Skeletal muscle cell (primary cell): ENCODE results near the gene TLCD4.
"Not testable (repeated sequence)": the region's sequence is repeated elsewhere in the genome, so short reads cannot be mapped to it uniquely, and the experiment has no call there.

Experiments used
- DNase-seq: peaks from one replicate; pipeline ENCODE4 v3.0.0-alpha.2; 2010; ENCODE audit warnings: low read depth
- H3K4me3 ChIP-seq: 2 replicates; pipeline ENCODE4 v1.5.1; 2011; ENCODE audit warnings: low read depth, mild to moderate bottlenecking, control low read depth, low read length, moderate library complexity

TLCD4 gene

DNA sequence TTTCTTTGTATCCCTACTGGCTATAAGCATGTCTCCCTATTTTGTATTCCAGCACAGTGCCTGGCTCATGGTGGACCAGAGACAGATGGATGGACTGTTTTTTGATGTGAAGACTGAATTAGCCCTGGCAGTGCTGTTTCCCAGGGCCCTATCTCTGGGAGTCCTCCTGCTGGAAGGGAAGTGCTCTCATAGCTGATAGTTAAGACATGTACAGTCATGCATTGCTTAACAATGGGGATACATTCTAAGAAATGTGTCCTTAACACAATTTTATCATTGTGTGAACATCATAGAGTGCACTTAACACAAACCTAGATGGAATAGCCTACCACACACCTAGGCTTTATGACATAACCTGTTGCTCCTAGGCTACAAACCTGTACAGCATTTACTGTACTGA, 21.1 kb downstream of the TLCD4 start:
- DNase-seq = no peak
- no peak overlapping the region for H3K4me3 ChIP-seq

- DNase-seq = no peak
- no peak overlapping the region for H3K4me3 ChIP-seq
Measured at GRCh38 chr1:95139039-95139438, 21.9 kb downstream of the TLCD4 start.

DNA sequence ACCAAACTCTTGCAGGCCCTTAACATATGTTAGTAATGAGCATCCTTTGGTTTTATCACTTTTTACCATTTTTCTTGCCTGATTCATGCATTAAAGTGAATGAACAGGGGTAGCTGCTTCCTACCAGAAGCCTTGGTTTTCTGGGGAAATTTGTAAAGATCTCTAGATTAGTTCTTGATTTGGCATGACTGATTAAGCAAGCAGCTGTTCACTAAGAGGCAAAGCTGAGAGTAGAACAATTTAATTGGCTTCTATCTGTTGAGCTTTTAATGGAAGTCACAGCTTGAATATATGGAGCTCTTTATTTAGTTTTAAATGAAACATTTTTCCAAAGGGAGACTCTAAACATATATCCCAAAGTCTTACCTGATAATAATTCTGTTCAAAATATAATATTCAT, 23.6 kb downstream of the TLCD4 start:
- no peak for DNase-seq
- H3K4me3 ChIP-seq = no peak overlapping the region

DNA sequence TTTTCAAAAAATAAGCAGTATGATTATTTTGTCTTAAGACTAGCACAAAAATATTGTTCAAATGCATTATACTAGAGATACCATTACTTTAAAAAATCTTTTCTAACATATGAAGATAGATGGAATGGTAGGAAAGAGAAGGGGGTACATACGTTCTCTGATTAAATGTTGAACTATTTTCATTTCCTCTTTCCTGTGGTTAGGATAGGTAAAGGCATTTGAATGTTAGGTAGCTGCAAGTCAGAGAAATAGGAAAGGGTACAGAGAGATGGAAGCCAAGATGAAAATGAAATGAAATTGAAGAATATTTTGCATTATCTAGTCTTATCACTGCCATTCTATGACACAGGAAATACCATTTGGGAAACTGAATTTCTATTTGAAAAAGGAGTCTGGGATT, 28.3 kb downstream of the TLCD4 start:
- no peak for DNase-seq
- H3K4me3 ChIP-seq = no peak overlapping the region

- H3K4me3 ChIP-seq = no peak overlapping the region
- DNase-seq = no peak
Measured at GRCh38 chr1:95146637-95147036, 29.5 kb downstream of the TLCD4 start.

GRCh38 chr1:95154096-95154495, 36.9 kb downstream of the TLCD4 start:
- H3K4me3 ChIP-seq = no peak overlapping the region
- DNase-seq = no peak

- not testable (repeated sequence) for H3K4me3 ChIP-seq, DNase-seq
Measured at GRCh38 chr1:95165569-95165968, 48.4 kb downstream of the TLCD4 start.
